HCT116 (cell line): ENCODE results near the gene FBXL7. TPM values are rescaled to one million over a fixed set of nuclear protein-coding genes. Genes with fewer than 3 reads are reported as not detected.

ENCODE experiments used
- ATAC-seq: fragments of 200-7000 bp; cut with Tn5 transposase; 2 replicates; pipeline ENCODE4 v1.9.1; 2020; ENCODE audit warnings: mild to moderate bottlenecking, moderate library complexity
- BruUV-seq: library from RNA; stranded (reverse); fragments of 400-500 nt; replicated peaks from 2 replicates; lab custom pipeline; 2021; lab: Mats Ljungman, UMichigan
- CTCF ChIA-PET: fragments of 300-600 bp; sonication (Branson Sonifier 250); formaldehyde crosslinking; loops from one replicate; lab custom pipeline; 2021; ENCODE audit warnings: antibody characterized with exemption; lab: Charles Lee
- POLR2A ChIA-PET: fragments of 300-600, 350-600 bp; sonication (Branson Sonifier 250); formaldehyde crosslinking; loops from one replicate; lab custom pipeline; 2021; ENCODE audit warnings: antibody characterized with exemption; lab: Charles Lee
- RAD21 ChIA-PET, 2 experiments: fragments of 300-600 bp; sonication (Branson Sonifier 250); formaldehyde crosslinking; loops; one replicate each; lab custom pipeline; 2023; ENCODE audit warnings: low total read pairs in 2 of 2; ENCODE audit not compliant: uncharacterized antibody in 2 of 2, unreplicated experiment in 2 of 2, low non-redundant PET in 1 of 2; lab: Charles Lee
- DNase-seq: peaks from one replicate; pipeline ENCODE4 v3.0.0-alpha.2; 2010; ENCODE audit warnings: low read depth, low spot score
- H2AFZ ChIP-seq: fragments of 200-600 bp; shearing (Covaris generic), sonication (generic); 2 replicates; pipeline ENCODE4 v1.6.1; 2017; ENCODE audit warnings: low read depth, mixed run types, mixed read lengths, antibody characterized with exemption, low read length; ENCODE audit not compliant: poor library complexity, severe bottlenecking
- H3K27ac ChIP-seq: 2 replicates; pipeline ENCODE4 v1.5.1; 2012; ENCODE audit warnings: low read depth, low read length
- H3K27me3 ChIP-seq: fragments of 200-600 bp; sonication (generic); 2 replicates; pipeline ENCODE4 v1.6.1; 2016; ENCODE audit warnings: mixed run types, low read length, mixed read lengths; ENCODE audit not compliant: insufficient read depth
- H3K36me3 ChIP-seq, 2 experiments: fragments of 200-500 bp in 1 of 2; fragments of 200-600 bp in 1 of 2; sonication (Bioruptor generic) in 1 of 2; sonication (generic) in 1 of 2; 2 replicates each; pipeline versions ENCODE4 v1.5.1 to v1.6.1; 2014 to 2016; ENCODE audit warnings: low read length in 2 of 2, inconsistent platforms in 1 of 2, mixed read lengths in 1 of 2, mixed run types in 1 of 2; ENCODE audit not compliant: insufficient read depth in 2 of 2, control insufficient read depth in 1 of 2
- H3K4me1 ChIP-seq, 2 experiments: fragments of 200-600 bp in 1 of 2; sonication (generic) in 1 of 2; 2 replicates each; pipeline versions ENCODE4 v1.5.1 to v1.6.1; 2012 to 2017; ENCODE audit warnings: low read length in 2 of 2, inconsistent platforms in 1 of 2, mild to moderate bottlenecking in 1 of 2, mixed read lengths in 1 of 2, mixed run types in 1 of 2, moderate library complexity in 1 of 2; ENCODE audit not compliant: insufficient read depth in 2 of 2, control insufficient read depth in 1 of 2
- H3K4me2 ChIP-seq: fragments of 200-600 bp; sonication (generic); 2 replicates; pipeline ENCODE4 v1.6.1; 2017; ENCODE audit warnings: mixed run types, low read length, mixed read lengths
- H3K4me3 ChIP-seq, 2 experiments: fragments of 200-600 bp in 1 of 2; sonication (generic) in 1 of 2; replicated peaks in 1 of 2; 2 replicates each; pipeline ENCODE4 v1.5.1; 2011 to 2016; ENCODE audit warnings: low read length in 2 of 2, control low read depth in 1 of 2, low read depth in 1 of 2, mild to moderate bottlenecking in 1 of 2, mixed read lengths in 1 of 2, mixed run types in 1 of 2
- H3K79me2 ChIP-seq: fragments of 200-600 bp; sonication (generic); 2 replicates; pipeline ENCODE4 v1.6.1; 2017; ENCODE audit warnings: mild to moderate bottlenecking, mixed run types, low read length, moderate library complexity, mixed read lengths; ENCODE audit not compliant: insufficient read depth
- H3K9ac ChIP-seq: fragments of 200-600 bp; sonication (generic); 2 replicates; pipeline ENCODE4 v1.6.1; 2016; ENCODE audit warnings: low read length, mixed read lengths
- H3K9me2 ChIP-seq: fragments of 200-600 bp; sonication (generic), shearing (Covaris generic); 2 replicates; pipeline ENCODE4 v1.6.1; 2017; ENCODE audit warnings: mixed run types, mild to moderate bottlenecking, moderate library complexity; ENCODE audit not compliant: insufficient read depth
- H3K9me3 ChIP-seq, 2 experiments: fragments of 200-500 bp in 1 of 2; fragments of 200-600 bp in 1 of 2; sonication (Bioruptor generic) in 1 of 2; sonication (generic) in 1 of 2; 2 replicates each; pipeline ENCODE4 v1.6.1; 2014 to 2017; ENCODE audit warnings: low read length in 2 of 2, mixed read lengths in 2 of 2, inconsistent platforms in 1 of 2, low read depth in 1 of 2, mild to moderate bottlenecking in 1 of 2, mixed run types in 1 of 2, moderate library complexity in 1 of 2; ENCODE audit not compliant: control insufficient read depth in 1 of 2, insufficient read depth in 1 of 2
- H4K20me1 ChIP-seq: fragments of 200-600 bp; sonication (generic), shearing (Covaris generic); 2 replicates; pipeline ENCODE4 v1.6.1; 2017; ENCODE audit warnings: mixed run types, mild to moderate bottlenecking, moderate library complexity; ENCODE audit not compliant: insufficient read depth
- ATF3 ChIP-seq: IDR thresholded peaks from 2 replicates; pipeline ENCODE4 v1.6.1; 2012
- CBX3 ChIP-seq: IDR thresholded peaks from 2 replicates; pipeline ENCODE4 v1.6.1; 2012; ENCODE audit warnings: low read depth
- CEBPB ChIP-seq: IDR thresholded peaks from 2 replicates; pipeline ENCODE4 v1.6.1; 2012; ENCODE audit warnings: low read depth
- CTCF ChIP-seq, 3 experiments: fragments of 200-600 bp in 1 of 3; sonication (generic) in 1 of 3; IDR thresholded peaks in 2 of 3; conservative IDR thresholded peaks in 1 of 3; 2 replicates each; pipeline ENCODE4 v1.5.1; 2012 to 2017; ENCODE audit warnings: low read depth in 2 of 3, low read length in 2 of 3, antibody characterized with exemption in 1 of 3, borderline replicate concordance in 1 of 3, control low read depth in 1 of 3, mild to moderate bottlenecking in 1 of 3, mixed read lengths in 1 of 3, mixed run types in 1 of 3, moderate library complexity in 1 of 3; ENCODE audit not compliant: insufficient read depth in 1 of 3
- EGR1 ChIP-seq: IDR thresholded peaks from 2 replicates; pipeline ENCODE4 v1.6.1; 2012; ENCODE audit warnings: low read depth
- EZH2phosphoT487 ChIP-seq: fragments of 200-600 bp; IDR thresholded peaks from 2 replicates; pipeline ENCODE4 v1.6.1; 2018; ENCODE audit warnings: antibody characterized with exemption, borderline replicate concordance
- FOSL1 ChIP-seq: IDR thresholded peaks from 2 replicates; pipeline ENCODE4 v1.6.1; 2012; ENCODE audit warnings: low read depth
- POLR2A ChIP-seq: IDR thresholded peaks from 2 replicates; pipeline ENCODE4 v1.7.0; 2011; ENCODE audit warnings: borderline replicate concordance; ENCODE audit not compliant: insufficient read depth, insufficient read length; ENCODE audit errors: extremely low read depth
- POLR2AphosphoS5 ChIP-seq: IDR thresholded peaks from 2 replicates; pipeline ENCODE4 v1.6.1; 2011; ENCODE audit warnings: mild to moderate bottlenecking, low read depth, low read length, moderate library complexity
- SIN3A ChIP-seq: IDR thresholded peaks from 2 replicates; pipeline ENCODE4 v1.6.1; 2012; ENCODE audit warnings: low read depth
- SP1 ChIP-seq: IDR thresholded peaks from 2 replicates; pipeline ENCODE4 v1.6.1; 2012; ENCODE audit warnings: low read depth
- YY1 ChIP-seq: IDR thresholded peaks from 2 replicates; pipeline ENCODE4 v1.6.1; 2011; ENCODE audit warnings: low read length, low read depth, moderate library complexity, mild to moderate bottlenecking; ENCODE audit not compliant: insufficient replicate concordance; ENCODE audit errors: extremely low read depth
- ZNF274 ChIP-seq: fragments of 200-500 bp; sonication (Bioruptor generic); IDR thresholded peaks from 2 replicates; pipeline ENCODE4 v1.6.1; 2014; ENCODE audit warnings: mild to moderate bottlenecking, low read depth, low read length, inconsistent platforms
- intact Hi-C: fragments of 100-400 bp; cut with micrococcal nuclease; formaldehyde crosslinking; loops from 2 replicates; pipeline ENCODE4 v1.10.0; 2022
- total RNA-seq: library from RNA; stranded (reverse); gene quantifications from one replicate; pipeline ENCODE4 v1.2.1, GENCODE V29; 2021; ENCODE audit not compliant: unreplicated experiment
- TF ChIP-seq, protein P1 (sequence below): IDR thresholded peaks from 2 replicates; pipeline ENCODE4 v1.6.1; 2012; ENCODE audit warnings: low read depth
- TF ChIP-seq, protein P2 (sequence below): IDR thresholded peaks from 2 replicates; pipeline ENCODE4 v1.6.1; 2012

FBXL7 gene
- total RNA-seq, 1 experiment from 2014 or later: 0.05 TPM

DNA sequence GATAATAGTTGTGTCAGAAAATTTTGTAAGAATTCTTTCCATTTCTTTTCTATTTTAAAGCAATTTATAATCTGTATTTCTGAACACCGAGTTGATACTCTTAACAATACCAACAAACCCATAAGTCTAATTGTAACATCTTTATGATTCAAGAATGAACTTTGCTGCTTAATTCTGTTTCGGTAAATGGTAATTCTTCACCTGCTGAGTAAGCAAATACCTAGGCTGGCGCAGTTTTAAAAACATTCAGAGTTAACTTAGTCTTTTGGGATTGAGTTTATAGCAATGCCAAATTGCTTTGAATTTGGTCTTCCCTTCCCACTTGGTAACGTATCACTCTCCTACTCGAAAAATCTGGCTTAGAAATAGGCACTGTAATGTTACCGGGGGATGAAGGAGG, 456.6 kb downstream of the FBXL7 start:
- H3K36me3 ChIP-seq: no peaks in the 10 kb centered on the region
- H3K4me2 ChIP-seq: no peak overlapping the region
- ChIA-PET RAD21 (no interaction called here), CTCF (no interaction called here), POLR2A (no interaction called here)
- H4K20me1 ChIP-seq: no peaks in the 10 kb centered on the region
- H3K9me2 ChIP-seq: no peaks in the 10 kb centered on the region
- H3K9me3 ChIP-seq: peaks cover 4 to 14% of the 10 kb centered on the region in 2 experiments; a peak in 2 of 4 replicates
- H3K4me1 ChIP-seq: no peaks in the 10 kb centered on the region
- no peak for DNase-seq
- H3K79me2 ChIP-seq: no peaks in the 10 kb centered on the region
- no peak overlapping the region for H3K27ac ChIP-seq
- intact Hi-C loops: no loop called here
- ATAC-seq: no peak
- no peaks in the 10 kb centered on the region for H3K27me3 ChIP-seq
- no peak overlapping the region for H3K9ac ChIP-seq
- TF ChIP-seq EZH2phosphoT487 (no peak), YY1 (no peak), POLR2AphosphoS5 (no peak), POLR2A (no peak), CEBPB (no peak), CTCF (IDR thresholded peaks at IDR 0.05 in 2 of 3, conservative IDR thresholded peaks at IDR 0.05 in 1 of 3; ENCODE audit: borderline replicate concordance in 1 of 3, insufficient read depth in 1 of 3, low read depth in 2 of 3, low read length in 2 of 3) (no peak), EGR1 (no peak), SP1 (no peak), FOSL1 (no peak), SIN3A (no peak), ZNF274 (no peak), CBX3 (no peak), ATF3 (no peak)
- TF ChIP-seq, protein P1, sequence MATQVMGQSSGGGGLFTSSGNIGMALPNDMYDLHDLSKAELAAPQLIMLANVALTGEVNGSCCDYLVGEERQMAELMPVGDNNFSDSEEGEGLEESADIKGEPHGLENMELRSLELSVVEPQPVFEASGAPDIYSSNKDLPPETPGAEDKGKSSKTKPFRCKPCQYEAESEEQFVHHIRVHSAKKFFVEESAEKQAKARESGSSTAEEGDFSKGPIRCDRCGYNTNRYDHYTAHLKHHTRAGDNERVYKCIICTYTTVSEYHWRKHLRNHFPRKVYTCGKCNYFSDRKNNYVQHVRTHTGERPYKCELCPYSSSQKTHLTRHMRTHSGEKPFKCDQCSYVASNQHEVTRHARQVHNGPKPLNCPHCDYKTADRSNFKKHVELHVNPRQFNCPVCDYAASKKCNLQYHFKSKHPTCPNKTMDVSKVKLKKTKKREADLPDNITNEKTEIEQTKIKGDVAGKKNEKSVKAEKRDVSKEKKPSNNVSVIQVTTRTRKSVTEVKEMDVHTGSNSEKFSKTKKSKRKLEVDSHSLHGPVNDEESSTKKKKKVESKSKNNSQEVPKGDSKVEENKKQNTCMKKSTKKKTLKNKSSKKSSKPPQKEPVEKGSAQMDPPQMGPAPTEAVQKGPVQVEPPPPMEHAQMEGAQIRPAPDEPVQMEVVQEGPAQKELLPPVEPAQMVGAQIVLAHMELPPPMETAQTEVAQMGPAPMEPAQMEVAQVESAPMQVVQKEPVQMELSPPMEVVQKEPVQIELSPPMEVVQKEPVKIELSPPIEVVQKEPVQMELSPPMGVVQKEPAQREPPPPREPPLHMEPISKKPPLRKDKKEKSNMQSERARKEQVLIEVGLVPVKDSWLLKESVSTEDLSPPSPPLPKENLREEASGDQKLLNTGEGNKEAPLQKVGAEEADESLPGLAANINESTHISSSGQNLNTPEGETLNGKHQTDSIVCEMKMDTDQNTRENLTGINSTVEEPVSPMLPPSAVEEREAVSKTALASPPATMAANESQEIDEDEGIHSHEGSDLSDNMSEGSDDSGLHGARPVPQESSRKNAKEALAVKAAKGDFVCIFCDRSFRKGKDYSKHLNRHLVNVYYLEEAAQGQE: no peak
- TF ChIP-seq, protein P2, sequence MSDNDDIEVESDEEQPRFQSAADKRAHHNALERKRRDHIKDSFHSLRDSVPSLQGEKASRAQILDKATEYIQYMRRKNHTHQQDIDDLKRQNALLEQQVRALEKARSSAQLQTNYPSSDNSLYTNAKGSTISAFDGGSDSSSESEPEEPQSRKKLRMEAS: no peak
- no TSS peak for BruUV-seq
- H3K4me3 ChIP-seq: no peak overlapping the region
- no peak overlapping the region for H2AFZ ChIP-seq
